ENCODE measurements around the gene MRPL24. TPM values are rescaled to one million over a fixed set of nuclear protein-coding genes. Genes with fewer than 3 reads are reported as not detected.

Gene MRPL24
- total RNA-seq, 1 experiment from 2014 or later: 85.3 TPM

- CTCF ChIA-PET: interaction anchor here (0.8 kb wide), 1 partner anchor 108 kb away, joined by 3 read pairs; the partner anchor contains the start of gene INSRR
- Histone ChIP-seq H3K9me2 (ENCODE audit: insufficient read depth) (no peaks in the 10 kb centered on the region), H3K9me3 (ENCODE audit: insufficient read depth, low read depth) (no peaks in the 10 kb centered on the region), H3K79me2 (ENCODE audit: low read depth) (peaks cover 79% of the 10 kb centered on the region), H3K27me3 (ENCODE audit: insufficient read depth, low read depth) (no peaks in the 10 kb centered on the region), H3F3A (ENCODE audit: insufficient read depth, low read depth) (peaks cover 55% of the 10 kb centered on the region), H3K27ac (peak overlapping the region; percentile 93), H2AFZ (0 out of 2 replicates have a peak overlapping the region, but pooled peaks have one; percentile 64), H4K20me1 (ENCODE audit: insufficient read depth) (peaks cover 4% of the 10 kb centered on the region), H3K4me1 (replicated peaks; ENCODE audit: insufficient read depth) (peaks cover 28% of the 10 kb centered on the region), H3K4me2 (peak overlapping the region; percentile 100), H3K4me3 (peak overlapping the region; percentile 95), H3K36me3 (ENCODE audit: low read depth) (peaks cover 15% of the 10 kb centered on the region; the same call in 1 of the 2 replicates)
- TF ChIP-seq EZH2 (IDR thresholded peaks at IDR 0.05; ENCODE audit: low read depth) (no peak), CTCF (conservative IDR thresholded peaks at IDR 0.05) (no peak)
- peak in 1 of 2 experiments; percentile 45 for DNase-seq
- BruUV-seq (replicated peaks): TSS peak; percentile 13
- intact Hi-C loops (cut with micrococcal nuclease; ENCODE audit: unreplicated experiment): loop anchor here (1.0 to 2.0 kb wide), 4 partner anchors 10 to 58 kb away; partner anchors contain the start of genes ISG20L2, METTL25B, MRPL24 and PRCC
- POLR2A ChIA-PET (ENCODE audit: unreplicated experiment): interaction anchor here (0.7 kb wide), 1 partner anchor 25 kb away, joined by 3 read pairs; no protein-coding TSS in a partner anchor
These were observed 10.0 kb upstream of the MRPL24 start for GRCh38 chr1:156750711-156751450.

GRCh38 chr1:156750191-156750672 is 9.3 kb upstream of the MRPL24 start:
- peak; percentile 67 to 69 for DNase-seq
- Histone ChIP-seq H3K4me1 (replicated peaks; ENCODE audit: insufficient read depth) (peaks cover 34% of the 10 kb centered on the region), H3K27ac (peak overlapping the region; percentile 93), H3K79me2 (ENCODE audit: low read depth) (peaks cover 86% of the 10 kb centered on the region), H3K4me2 (peak overlapping the region; percentile 100), H3K27me3 (ENCODE audit: insufficient read depth, low read depth) (no peaks in the 10 kb centered on the region), H3K9me2 (ENCODE audit: insufficient read depth) (no peaks in the 10 kb centered on the region), H3K9me3 (ENCODE audit: insufficient read depth, low read depth) (no peaks in the 10 kb centered on the region), H3K4me3 (peak overlapping the region; percentile 95), H3K36me3 (ENCODE audit: low read depth) (peaks cover 20% of the 10 kb centered on the region), H3F3A (ENCODE audit: insufficient read depth, low read depth) (peaks cover 61% of the 10 kb centered on the region), H4K20me1 (ENCODE audit: insufficient read depth) (peaks cover 10% of the 10 kb centered on the region), H2AFZ (0 out of 2 replicates have a peak overlapping the region, but pooled peaks have one; percentile 64)
- TF ChIP-seq CTCF (conservative IDR thresholded peaks at IDR 0.05) (no peak), EZH2 (IDR thresholded peaks at IDR 0.05; ENCODE audit: low read depth) (no peak)
- BruUV-seq (replicated peaks): no TSS peak
- CTCF ChIA-PET: interaction anchor here (0.6 kb wide), 1 partner anchor 15 kb away, joined by 4 read pairs; no protein-coding TSS in a partner anchor
- POLR2A ChIA-PET (ENCODE audit: unreplicated experiment): no interaction called here
- intact Hi-C loops (cut with micrococcal nuclease; ENCODE audit: unreplicated experiment): loop anchor here (2.0 kb wide), 1 partner anchor 57 kb away; no protein-coding TSS in a partner anchor

- CTCF ChIA-PET: interaction anchor here (0.6 kb wide), 1 partner anchor 15 kb away, joined by 4 read pairs; no protein-coding TSS in a partner anchor
- intact Hi-C loops (cut with micrococcal nuclease; ENCODE audit: unreplicated experiment): loop anchor here (2.0 kb wide), 1 partner anchor 57 kb away; no protein-coding TSS in a partner anchor
- Histone ChIP-seq H3K79me2 (ENCODE audit: low read depth) (peaks cover 92% of the 10 kb centered on the region), H2AFZ (no peak overlapping the region), H3K36me3 (ENCODE audit: low read depth) (peaks cover 26% of the 10 kb centered on the region), H3K4me3 (peak overlapping the region; percentile 95), H4K20me1 (ENCODE audit: insufficient read depth) (peaks cover 16% of the 10 kb centered on the region), H3K4me2 (peak overlapping the region; percentile 100), H3K27me3 (ENCODE audit: insufficient read depth, low read depth) (no peaks in the 10 kb centered on the region), H3K27ac (peak overlapping the region; percentile 93), H3K9me3 (ENCODE audit: insufficient read depth, low read depth) (no peaks in the 10 kb centered on the region), H3K9me2 (ENCODE audit: insufficient read depth) (no peaks in the 10 kb centered on the region), H3F3A (ENCODE audit: insufficient read depth, low read depth) (peaks cover 68% of the 10 kb centered on the region), H3K4me1 (replicated peaks; ENCODE audit: insufficient read depth) (peaks cover 35% of the 10 kb centered on the region)
- TF ChIP-seq CTCF (conservative IDR thresholded peaks at IDR 0.05): no peak
- no peak for TF ChIP-seq EZH2 (IDR thresholded peaks at IDR 0.05; ENCODE audit: low read depth)
- POLR2A ChIA-PET (ENCODE audit: unreplicated experiment): no interaction called here
- peak in 1 of 2 experiments; percentile 17 for DNase-seq
- no TSS peak for BruUV-seq (replicated peaks)
These were observed 8.7 kb upstream of the MRPL24 start for GRCh38 chr1:156749419-156750118.

Data from PC-9 (cell line).